ENCODE measurements around the gene EN1. TPM values are rescaled to one million over a fixed set of nuclear protein-coding genes. Genes with fewer than 3 reads are reported as not detected.

The EN1 gene
- polyA plus RNA-seq, 1 donor (not counting 4 experiments of a cell fraction or from before 2014, with no cell fraction given): 0.05 TPM

GRCh38 chr2:118854507-118855345 lies 7.3 kb upstream of the EN1 start:
- no peaks in the 10 kb centered on the region for H3K79me2 ChIP-seq (ENCODE audit: control insufficient read depth, insufficient read depth, low read length)
- no peaks in the 10 kb centered on the region for H3K9me3 ChIP-seq (ENCODE audit: control insufficient read depth, low read depth, low read length)
- no peak for TF ChIP-seq CTCF (optimal IDR thresholded peaks at IDR 0.05 in 1 of 3, IDR thresholded peaks at IDR 0.05 in 1 of 3, conservative IDR thresholded peaks at IDR 0.05 in 1 of 3; ENCODE audit: extremely low read depth in 1 of 3, insufficient read depth in 2 of 3, low read length in 3 of 3)
- TF ChIP-seq EZH2 (IDR thresholded peaks at IDR 0.05; ENCODE audit: low read length): no peak
- no peak overlapping the region for H3K27ac ChIP-seq (ENCODE audit: control insufficient read depth, insufficient read depth, low read length)
- H3K4me3 ChIP-seq (ENCODE audit: control insufficient read depth in 2 of 3, extremely low read depth in 1 of 3, insufficient read depth in 2 of 3, low read depth in 1 of 3, low read length in 3 of 3): peak overlapping the region in 1 of 3 experiments; percentile 53
- FAIRE-seq (no peak), DNase-seq (ENCODE audit: low read depth, low spot score) (no peak)
- dilution Hi-C loops (cut with MboI; ENCODE audit: extremely low pct_ligation_motif_present, low sequenced_read_pairs): no loop called here
- no peak overlapping the region for H2AFZ ChIP-seq (ENCODE audit: control insufficient read depth, low read length)
- H4K20me1 ChIP-seq (ENCODE audit: control insufficient read depth, extremely low read depth, insufficient read depth, low read length): no peaks in the 10 kb centered on the region
- no peaks in the 10 kb centered on the region for H3K9me1 ChIP-seq (ENCODE audit: control insufficient read depth, extremely low read depth, insufficient read depth, low read length)
- H3K27me3 ChIP-seq (ENCODE audit: control insufficient read depth, extremely low read depth, insufficient read depth, low read length): peaks cover 78% of the 10 kb centered on the region
- H3K9ac ChIP-seq (ENCODE audit: control insufficient read depth, extremely low read depth, insufficient read depth, low read length): no peak overlapping the region
- H3K4me2 ChIP-seq (ENCODE audit: control insufficient read depth, extremely low read depth, insufficient read depth, low read depth, low read length): peak overlapping the region; percentile 74
- H3K4me1 ChIP-seq (ENCODE audit: control insufficient read depth, extremely low read depth, insufficient read depth, low read length): peaks cover 8% of the 10 kb centered on the region
- H3K36me3 ChIP-seq (ENCODE audit: control insufficient read depth in 2 of 2, extremely low read depth in 1 of 2, insufficient read depth in 2 of 2, low read length in 2 of 2): no peaks in the 10 kb centered on the region

GRCh38 chr2:118853651-118854291 lies 6.3 kb upstream of the EN1 start:
- H3K9ac ChIP-seq (ENCODE audit: control insufficient read depth, extremely low read depth, insufficient read depth, low read length): no peak overlapping the region
- no peak overlapping the region for H3K4me3 ChIP-seq (ENCODE audit: control insufficient read depth in 2 of 3, extremely low read depth in 1 of 3, insufficient read depth in 2 of 3, low read depth in 1 of 3, low read length in 3 of 3)
- H3K27ac ChIP-seq (ENCODE audit: control insufficient read depth, insufficient read depth, low read length): no peak overlapping the region
- peaks cover 87% of the 10 kb centered on the region for H3K27me3 ChIP-seq (ENCODE audit: control insufficient read depth, extremely low read depth, insufficient read depth, low read length)
- dilution Hi-C loops (cut with MboI; ENCODE audit: extremely low pct_ligation_motif_present, low sequenced_read_pairs): no loop called here
- no peak overlapping the region for H3K4me2 ChIP-seq (ENCODE audit: control insufficient read depth, extremely low read depth, insufficient read depth, low read depth, low read length)
- no peaks in the 10 kb centered on the region for H4K20me1 ChIP-seq (ENCODE audit: control insufficient read depth, extremely low read depth, insufficient read depth, low read length)
- H3K9me1 ChIP-seq (ENCODE audit: control insufficient read depth, extremely low read depth, insufficient read depth, low read length): no peaks in the 10 kb centered on the region
- no peak for TF ChIP-seq EZH2 (IDR thresholded peaks at IDR 0.05; ENCODE audit: low read length)
- TF ChIP-seq CTCF (optimal IDR thresholded peaks at IDR 0.05 in 1 of 3, IDR thresholded peaks at IDR 0.05 in 1 of 3, conservative IDR thresholded peaks at IDR 0.05 in 1 of 3; ENCODE audit: extremely low read depth in 1 of 3, insufficient read depth in 2 of 3, low read length in 3 of 3): no peak
- H3K4me1 ChIP-seq (ENCODE audit: control insufficient read depth, extremely low read depth, insufficient read depth, low read length): peaks cover 8% of the 10 kb centered on the region
- FAIRE-seq: no peak
- H3K9me3 ChIP-seq (ENCODE audit: control insufficient read depth, low read depth, low read length): no peaks in the 10 kb centered on the region
- DNase-seq (ENCODE audit: low read depth, low spot score): no peak
- H3K79me2 ChIP-seq (ENCODE audit: control insufficient read depth, insufficient read depth, low read length): no peaks in the 10 kb centered on the region
- no peak overlapping the region for H2AFZ ChIP-seq (ENCODE audit: control insufficient read depth, low read length)
- no peaks in the 10 kb centered on the region for H3K36me3 ChIP-seq (ENCODE audit: control insufficient read depth in 2 of 2, extremely low read depth in 1 of 2, insufficient read depth in 2 of 2, low read length in 2 of 2)

Measured in keratinocyte (primary cell).